Hepatocyte (in vitro differentiated cells): ENCODE measurements around the gene ANKRD55. TPM values are rescaled to one million over a fixed set of nuclear protein-coding genes. Genes with fewer than 3 reads are reported as not detected.
"Not testable (repeated sequence)": the region's sequence is repeated elsewhere in the genome, so short reads cannot be mapped to it uniquely, and the experiment has no call there.

Experiments
- DNase-seq: peaks from one replicate; pipeline ENCODE4 v3.0.0-alpha.2; 2016; ENCODE audit warnings: low spot score
- H2AFZ ChIP-seq: fragments of 200-600 bp; sonication (generic); 2 replicates; pipeline ENCODE4 v1.6.0; 2016; ENCODE audit warnings: antibody characterized with exemption, mild to moderate bottlenecking
- H3K27ac ChIP-seq: fragments of 200-600 bp; sonication (generic); 2 replicates; pipeline ENCODE4 v1.5.1; 2016; ENCODE audit warnings: mild to moderate bottlenecking
- H3K27me3 ChIP-seq: fragments of 200-600 bp; sonication (generic); 2 replicates; pipeline ENCODE4 v1.6.1; 2016
- H3K36me3 ChIP-seq: fragments of 200-600 bp; sonication (generic); replicated peaks from 2 replicates; pipeline ENCODE4 v1.5.1; 2016; ENCODE audit warnings: low read depth; ENCODE audit not compliant: insufficient read depth
- H3K4me1 ChIP-seq: fragments of 200-600 bp; sonication (generic); 2 replicates; pipeline ENCODE4 v1.5.1; 2016; ENCODE audit warnings: mild to moderate bottlenecking, moderate library complexity; ENCODE audit not compliant: insufficient read depth
- H3K4me2 ChIP-seq: fragments of 200-600 bp; sonication (generic); 2 replicates; pipeline ENCODE4 v1.6.0; 2016
- H3K4me3 ChIP-seq: fragments of 200-600 bp; sonication (generic); 2 replicates; pipeline ENCODE4 v1.5.1; 2016; ENCODE audit warnings: mild to moderate bottlenecking
- H3K79me2 ChIP-seq: fragments of 200-600 bp; sonication (generic); 2 replicates; pipeline ENCODE4 v1.6.0; 2017; ENCODE audit warnings: mild to moderate bottlenecking
- H3K9me2 ChIP-seq: fragments of 200-600 bp; sonication (generic); replicated peaks from 2 replicates; pipeline ENCODE4 v1.6.0; 2017; ENCODE audit warnings: mild to moderate bottlenecking; ENCODE audit not compliant: insufficient read depth
- H3K9me3 ChIP-seq: fragments of 200-600 bp; sonication (generic); 2 replicates; pipeline ENCODE4 v1.5.1; 2016; ENCODE audit warnings: low read depth, mild to moderate bottlenecking
- H4K20me1 ChIP-seq: fragments of 200-600 bp; sonication (generic); 2 replicates; pipeline ENCODE4 v1.6.0; 2016; ENCODE audit warnings: mild to moderate bottlenecking; ENCODE audit not compliant: insufficient read depth, poor library complexity, severe bottlenecking
- CTCF ChIP-seq: fragments of 200-600 bp; sonication (generic); IDR thresholded peaks from 2 replicates; pipeline ENCODE4 v1.5.1; 2016; ENCODE audit warnings: antibody characterized with exemption, mild to moderate bottlenecking; ENCODE audit not compliant: poor library complexity
- EZH2 ChIP-seq: fragments of 200-600 bp; sonication (generic); IDR thresholded peaks from 2 replicates; pipeline ENCODE4 v1.6.1; 2016; ENCODE audit warnings: antibody characterized with exemption, mild to moderate bottlenecking, borderline replicate concordance
- EZH2phosphoT487 ChIP-seq: fragments of 200-600 bp; sonication (generic); IDR thresholded peaks from one replicate; pipeline ENCODE4 v1.6.1; 2018; ENCODE audit warnings: antibody characterized with exemption, mild to moderate bottlenecking, low read depth, moderate library complexity; ENCODE audit not compliant: unreplicated experiment, severe bottlenecking
- WGBS: methylation state at CpG from one replicate; pipeline ENCODE4 v1.1.6; 2016; ENCODE audit warnings: low lambda C conversion rate; ENCODE audit errors: missing lambda C conversion rate; 5-methylcytosine and 5-hydroxymethylcytosine counted together
- polyA plus RNA-seq: library from polyadenylated mRNA; unstranded; fragments of >200 nt; fragmentation: Nextera tagmentation; extraction: Ambion mirVana; gene quantifications from 2 replicates; pipeline ENCODE4 v1.2.1, GENCODE V29; 2016
- total RNA-seq: library from RNA; depleted of rRNA; stranded (reverse); fragments of >200 nt; gene quantifications from 2 replicates; pipeline ENCODE4 v1.2.3, GENCODE V29; 2014

The ANKRD55 gene
- total and polyA plus RNA-seq, 2 experiments from 2014 or later, result 0.20 to 0.31 TPM

- no peaks in the 10 kb centered on the region for H3K27me3 ChIP-seq
- 94% methylated on average over 5 of the region's 5 CpGs for WGBS
- no peaks in the 10 kb centered on the region for H3K36me3 ChIP-seq
- H3K9me3 ChIP-seq, result no peaks in the 10 kb centered on the region
- no peaks in the 10 kb centered on the region for H4K20me1 ChIP-seq
- no peak for DNase-seq
- no peaks in the 10 kb centered on the region for H3K79me2 ChIP-seq
- no peaks in the 10 kb centered on the region for H3K9me2 ChIP-seq
- no peak for TF ChIP-seq CTCF
- no peak for TF ChIP-seq EZH2phosphoT487
- no peak for TF ChIP-seq EZH2
- no peak overlapping the region for H3K4me3 ChIP-seq
- no peak overlapping the region for H2AFZ ChIP-seq
- H3K4me1 ChIP-seq, result no peaks in the 10 kb centered on the region
- H3K27ac ChIP-seq, result no peak overlapping the region
- no peak overlapping the region for H3K4me2 ChIP-seq
These were observed 5.4 kb downstream of the ANKRD55 start for GRCh38 chr5:56227691-56228090.

- not testable (repeated sequence) for H3K9me2 ChIP-seq, H4K20me1 ChIP-seq, H3K27ac ChIP-seq, DNase-seq, H3K4me3 ChIP-seq, H2AFZ ChIP-seq, H3K9me3 ChIP-seq, H3K79me2 ChIP-seq, H3K27me3 ChIP-seq, H3K4me1 ChIP-seq, H3K4me2 ChIP-seq, H3K36me3 ChIP-seq
These were observed 9.8 kb downstream of the ANKRD55 start for GRCh38 chr5:56223298-56223697.

- H3K4me1 ChIP-seq, H3K36me3 ChIP-seq, H3K79me2 ChIP-seq, H3K9me3 ChIP-seq, H3K27me3 ChIP-seq, H3K27ac ChIP-seq, H3K9me2 ChIP-seq, H3K4me2 ChIP-seq, H3K4me3 ChIP-seq, H4K20me1 ChIP-seq, DNase-seq, H2AFZ ChIP-seq: not testable (repeated sequence)
- 85% methylated on average over 6 of the region's 6 CpGs for WGBS
These were observed 11.5 kb downstream of the ANKRD55 start for GRCh38 chr5:56221601-56222000.

- Histone ChIP-seq H3K9me3 (no peaks in the 10 kb centered on the region), H2AFZ (no peak overlapping the region), H3K4me2 (no peak overlapping the region), H3K4me3 (no peak overlapping the region), H3K9me2 (no peaks in the 10 kb centered on the region), H3K27ac (no peak overlapping the region), H4K20me1 (no peaks in the 10 kb centered on the region), H3K79me2 (no peaks in the 10 kb centered on the region), H3K4me1 (peaks cover 3% of the 10 kb centered on the region), H3K27me3 (no peaks in the 10 kb centered on the region), H3K36me3 (no peaks in the 10 kb centered on the region)
- WGBS, result 95% methylated on average over 7 of the region's 7 CpGs
- no peak for TF ChIP-seq EZH2
- no peak for TF ChIP-seq CTCF
- no peak for TF ChIP-seq EZH2phosphoT487
- DNase-seq, result no peak
These were observed 17.9 kb downstream of the ANKRD55 start for GRCh38 chr5:56215019-56215830.

GRCh38 chr5:56213886-56214535, 19.1 kb downstream of the ANKRD55 start:
- H3K36me3 ChIP-seq, H4K20me1 ChIP-seq, H2AFZ ChIP-seq, H3K4me3 ChIP-seq, H3K9me2 ChIP-seq, H3K4me1 ChIP-seq, H3K27ac ChIP-seq, H3K27me3 ChIP-seq, H3K4me2 ChIP-seq, DNase-seq, H3K9me3 ChIP-seq, H3K79me2 ChIP-seq: not testable (repeated sequence)
- 96% methylated on average over 4 of the region's 4 CpGs for WGBS
